IMR-90 (cell line): ENCODE measurements around the gene CACNA1I. TPM values are rescaled to one million over a fixed set of nuclear protein-coding genes. Genes with fewer than 3 reads are reported as not detected.

Experiments
- CHD1 ChIP-seq: IDR thresholded peaks from 2 replicates; pipeline ENCODE4 v1.6.1; 2012; ENCODE audit warnings: low read depth, low read length, improper control_type of control experiment
- CTCF ChIP-seq: conservative IDR thresholded peaks from 2 replicates; pipeline ENCODE4 v1.5.1; 2012; ENCODE audit warnings: mild to moderate bottlenecking, low read depth, low read length, improper control_type of control experiment
- MAFK ChIP-seq: IDR thresholded peaks from 2 replicates; pipeline ENCODE4 v1.6.1; 2012; ENCODE audit warnings: low read depth, low read length, improper control_type of control experiment
- polyA plus RNA-seq, 3 experiments: library from polyadenylated mRNA; depleted of rRNA; stranded (reverse); fragments of >200 nt; gene quantifications; 2 replicates each; pipeline ENCODE4 v1.2.3, GENCODE V29; 2012; ENCODE audit warnings: low replicate concordance in 1 of 3
- total RNA-seq: library from RNA; depleted of rRNA; stranded (reverse); fragments of >200 nt; gene quantifications from 2 replicates; pipeline ENCODE4 v1.2.3, GENCODE V29; 2012

The CACNA1I gene
- total and polyA plus RNA-seq, 2 of the 4 experiments (the other 2 are of a cell fraction), result under 0.01 to 0.02 TPM

GRCh38 chr22:39530116-39530515 lies 40.4 kb upstream of the CACNA1I start (continued):
- TF ChIP-seq CTCF (no peak), CHD1 (no peak), MAFK (no peak)
